Cardiac septum (tissue), 1 donor: ENCODE results near the gene TRIOBP. TPM values are rescaled to one million over a fixed set of nuclear protein-coding genes. Genes with fewer than 3 reads are reported as not detected.
"Not testable (repeated sequence)": the region's sequence is repeated elsewhere in the genome, so short reads cannot be mapped to it uniquely, and the experiment has no call there.

Experiments used
- DNase-seq: peaks from one replicate; pipeline ENCODE4 v3.0.0-alpha.2; 2020; ENCODE audit warnings: low spot score
- intact Hi-C: fragments of 100-400 bp; cut with DNase I; formaldehyde crosslinking; loops from one replicate; pipeline ENCODE4 v1.14.0; 2022
- total RNA-seq: library from RNA; stranded (reverse); fragmentation: NEBNext Ultra II Directional; extraction: Animal tissue kit (Norgen Biotek cat#: 25700); gene quantifications from one replicate; pipeline ENCODE4 v1.2.1, GENCODE V29; 2021
- donor health status: DM: no; HTN: no; CAD: no.

Gene TRIOBP
- total RNA-seq, 1 donor from 2014 or later, result 115 TPM

DNA sequence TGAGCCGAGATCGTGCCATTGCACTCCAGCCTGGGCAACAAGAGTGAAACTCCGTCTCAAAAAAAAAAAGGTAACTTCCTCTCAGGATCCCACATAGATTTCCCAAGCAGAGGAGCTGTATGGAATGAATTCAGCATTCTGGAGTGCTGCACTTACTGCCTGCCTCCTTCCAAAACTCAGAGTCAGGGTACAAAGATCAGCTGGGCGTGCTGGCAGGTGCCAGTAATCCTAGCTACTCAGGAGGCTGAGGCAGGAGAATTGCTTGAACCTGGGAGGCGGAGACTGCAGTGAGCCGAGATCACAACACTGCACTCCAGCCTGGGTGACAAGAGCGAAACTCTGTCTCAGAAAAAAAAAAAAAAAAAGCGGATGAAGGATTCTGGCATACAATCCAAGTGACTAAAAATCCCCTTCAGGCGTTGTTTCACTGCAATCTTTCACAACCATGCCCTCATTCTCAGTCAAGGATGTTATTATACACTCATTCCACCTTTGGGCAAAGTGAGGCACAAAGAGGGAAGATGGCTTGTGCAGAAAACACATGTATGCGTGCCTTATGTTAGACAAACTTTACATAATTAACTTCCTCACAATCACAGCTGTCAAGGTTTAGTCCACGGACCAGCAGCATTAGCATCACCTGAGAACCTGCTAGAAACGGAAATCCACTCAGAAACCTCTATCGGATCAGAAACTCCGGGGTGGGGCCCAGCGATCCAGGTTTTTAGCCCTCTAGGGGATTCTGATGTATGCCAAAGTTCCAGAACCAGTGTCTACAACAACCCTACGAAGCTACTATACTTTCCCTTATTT is 11.8 kb upstream of the TRIOBP start:
- no peak for DNase-seq
- intact Hi-C loops, result loop anchor here (5.0 kb wide), 1 partner anchor 63 kb away; no protein-coding TSS in a partner anchor

DNA sequence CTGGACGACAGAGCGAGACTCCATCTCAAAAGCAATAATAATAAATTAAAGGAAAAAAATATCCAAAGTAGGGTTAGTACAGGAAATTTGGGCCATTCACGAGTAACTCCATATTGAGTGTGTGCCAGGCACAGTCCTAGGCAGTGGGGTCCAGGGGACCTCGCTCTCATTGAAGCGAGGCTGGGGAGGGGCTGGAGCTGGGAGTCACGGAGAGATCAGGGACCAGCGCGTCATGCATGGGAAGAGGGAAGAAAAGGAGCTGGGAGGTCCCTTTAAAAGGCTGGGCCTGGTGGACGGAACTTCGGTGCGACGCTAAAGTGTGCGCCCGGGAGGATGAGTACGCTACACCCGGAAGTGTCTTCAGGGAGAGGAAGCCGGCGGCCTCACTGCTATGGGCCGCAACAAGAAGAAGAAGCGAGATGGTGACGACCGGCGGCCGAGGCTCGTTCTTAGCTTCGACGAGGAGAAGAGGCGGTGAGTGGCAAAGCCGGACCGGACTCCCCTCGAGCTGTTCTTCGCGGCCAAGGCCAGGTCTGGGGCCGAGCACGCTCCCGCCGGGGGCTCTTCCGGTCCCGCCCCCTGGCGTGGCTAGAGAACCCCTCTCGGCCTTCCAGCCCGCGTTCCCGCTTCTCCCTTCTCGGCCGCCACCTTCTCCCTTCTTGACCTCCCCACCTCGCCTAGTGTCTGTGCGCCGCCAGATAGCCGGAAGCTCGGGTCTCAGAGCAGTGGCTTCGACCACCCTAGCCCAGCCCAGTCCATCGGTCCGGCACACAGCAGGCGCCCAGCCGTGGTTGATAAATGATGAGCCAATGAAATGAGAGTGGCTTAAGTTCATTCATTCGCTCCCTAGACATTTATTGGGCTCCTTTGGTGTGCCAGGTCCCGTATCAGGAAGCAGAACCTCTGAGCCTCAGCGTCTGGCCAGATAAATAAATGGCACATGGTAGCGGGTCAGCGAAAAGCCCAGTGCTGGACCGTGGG is 10.6 kb upstream of the TRIOBP start, which contains the start of gene NOL12:
TSS of gene NOL12 (plus strand) at position 342 of the 981 bp plus-strand sequence. CDS start at position 392, 50 bp downstream.
- intact Hi-C loops, result loop anchor here (2.0 kb wide), 1 partner anchor 77 kb away; the partner anchor contains the start of gene GGA1
- DNase-seq, result peak; percentile 94

DNA sequence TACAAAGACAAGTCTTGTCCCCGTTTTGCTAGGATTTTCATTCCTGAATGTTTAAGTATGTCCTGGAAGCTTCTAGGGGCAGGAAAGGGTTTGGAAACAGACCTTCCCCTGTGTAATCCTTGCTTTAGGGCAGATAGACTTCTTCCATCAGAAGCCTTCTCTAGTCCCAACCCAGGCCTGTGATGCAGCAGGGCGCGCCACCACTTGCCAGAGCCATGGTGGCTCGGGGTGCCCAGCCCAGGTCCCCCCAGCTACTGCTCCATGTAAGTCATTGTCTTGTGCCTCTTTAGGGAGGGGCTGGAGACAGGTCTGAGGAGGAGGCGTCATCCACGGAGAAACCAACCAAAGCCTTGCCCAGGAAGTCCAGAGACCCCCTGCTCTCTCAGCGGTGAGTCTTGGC is 6.4 kb upstream of the TRIOBP start:
- intact Hi-C loops, result no loop called here
- no peak for DNase-seq

DNA sequence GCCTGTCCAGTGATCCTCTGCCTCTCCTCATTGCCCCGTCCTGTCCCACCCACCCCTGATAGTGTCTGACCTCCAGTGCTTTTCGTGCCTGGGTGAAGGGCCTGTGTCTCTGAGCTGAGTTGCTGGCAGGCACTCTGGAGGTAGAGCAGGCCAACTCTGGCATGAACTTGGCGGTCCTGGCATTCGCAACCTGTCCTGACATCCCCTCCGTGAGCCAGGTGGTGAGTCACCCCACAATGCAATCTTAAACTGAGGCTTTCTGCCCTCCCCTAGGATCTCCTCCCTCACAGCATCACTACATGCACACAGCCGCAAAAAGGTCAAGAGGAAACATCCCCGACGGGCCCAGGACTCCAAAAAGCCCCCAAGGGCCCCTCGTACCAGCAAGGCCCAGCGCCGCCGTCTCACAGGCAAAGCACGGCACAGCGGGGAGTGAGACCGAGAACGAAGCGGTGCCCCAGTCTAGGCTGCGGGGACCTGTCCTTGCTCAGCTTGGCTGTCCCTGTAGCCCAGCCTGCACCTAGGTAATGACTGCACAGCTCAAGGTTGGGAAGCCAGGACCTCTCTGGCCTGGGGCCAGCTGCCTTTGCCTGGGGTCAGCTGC is 5.8 kb upstream of the TRIOBP start:
- no peak for DNase-seq
- intact Hi-C loops, result no loop called here

DNA sequence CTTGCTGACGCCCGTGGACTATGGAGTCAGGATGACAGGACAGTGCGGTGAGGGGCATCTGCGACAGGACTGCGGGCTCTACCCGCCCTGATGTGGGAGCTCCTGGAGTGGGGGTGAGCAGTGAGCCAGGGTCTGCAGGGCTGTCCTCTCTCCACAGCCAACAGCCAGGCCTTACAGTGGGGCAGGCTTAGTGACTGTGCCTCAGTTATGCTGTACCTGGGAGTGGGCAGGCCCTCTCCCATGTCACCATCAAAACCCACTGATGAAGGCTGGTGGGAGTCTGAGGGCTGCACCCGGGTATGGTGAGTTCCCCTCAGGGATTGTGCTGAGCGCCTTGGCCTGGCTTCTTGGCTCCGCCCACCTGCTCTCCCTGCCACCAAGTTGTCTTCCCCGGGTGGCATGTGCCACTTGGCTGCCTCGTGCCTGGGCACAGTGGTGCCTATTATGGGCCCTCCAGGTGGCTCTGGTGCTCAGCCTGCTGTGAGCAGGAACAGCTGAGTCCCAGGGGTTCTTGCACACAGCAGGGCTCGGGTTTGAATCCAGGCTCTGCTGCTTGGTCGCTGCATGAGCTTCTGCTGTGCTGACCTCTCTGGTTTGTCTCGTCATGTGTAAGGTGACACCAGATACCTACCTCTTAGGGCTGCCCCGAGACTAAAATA is 4.1 kb upstream of the TRIOBP start:
- intact Hi-C loops, result no loop called here
- DNase-seq, result no peak

GRCh38 chr22:37694131-37694530 is 2.7 kb upstream of the TRIOBP start:
- intact Hi-C loops, DNase-seq: not testable (repeated sequence)

- intact Hi-C loops, DNase-seq: not testable (repeated sequence)
Measured at GRCh38 chr22:37696260-37696656, 590 bp upstream of the TRIOBP start.

DNA sequence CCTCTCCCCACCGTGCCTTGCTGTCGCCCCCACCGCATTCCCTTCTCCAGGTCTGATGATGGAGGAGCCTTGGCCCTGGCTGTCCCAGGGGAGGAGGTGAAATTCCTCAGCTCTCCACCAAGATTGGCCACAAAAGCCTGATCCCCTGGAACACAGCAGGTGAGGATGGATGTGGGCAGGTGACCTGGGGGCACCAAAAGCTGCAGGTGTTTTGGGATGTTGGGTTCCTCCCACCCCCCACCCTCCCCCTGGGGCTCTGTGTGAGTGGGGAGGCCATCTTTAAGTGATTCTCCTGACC is 639 bp downstream of the TRIOBP start:
- no peak for DNase-seq
- intact Hi-C loops, result no loop called here

- intact Hi-C loops, result loop anchor here (5.0 kb wide), 1 partner anchor 96 kb away; no protein-coding TSS in a partner anchor
- DNase-seq, result no peak
Measured at GRCh38 chr22:37701141-37701786, 4.4 kb downstream of the TRIOBP start.

DNA sequence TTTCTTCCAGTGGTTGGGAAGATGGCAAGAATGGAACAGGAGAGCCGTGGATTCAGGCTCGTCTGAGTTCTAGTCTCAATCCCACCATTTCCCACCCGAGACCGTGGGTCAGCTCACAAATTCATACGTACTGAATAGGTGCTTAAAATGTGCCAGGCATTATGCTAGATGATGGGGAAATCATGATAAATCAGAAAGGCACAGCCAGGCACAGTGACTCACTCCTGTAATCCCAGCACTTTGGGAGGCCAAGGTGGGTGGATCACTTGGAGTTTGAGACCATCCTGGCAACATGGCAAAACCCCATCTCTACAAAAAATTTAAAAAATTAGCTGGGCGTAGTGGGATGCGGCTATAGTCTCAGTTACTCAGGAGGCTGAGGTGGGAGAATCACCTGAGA is 7.1 kb downstream of the TRIOBP start:
- intact Hi-C loops, result loop anchor here (5.0 kb wide), 1 partner anchor 93 kb away; no protein-coding TSS in a partner anchor
- DNase-seq, result no peak

GRCh38 chr22:37704645-37705044 is 7.8 kb downstream of the TRIOBP start:
- intact Hi-C loops, result loop anchor here (5.0 kb wide), 1 partner anchor 93 kb away; no protein-coding TSS in a partner anchor

DNA sequence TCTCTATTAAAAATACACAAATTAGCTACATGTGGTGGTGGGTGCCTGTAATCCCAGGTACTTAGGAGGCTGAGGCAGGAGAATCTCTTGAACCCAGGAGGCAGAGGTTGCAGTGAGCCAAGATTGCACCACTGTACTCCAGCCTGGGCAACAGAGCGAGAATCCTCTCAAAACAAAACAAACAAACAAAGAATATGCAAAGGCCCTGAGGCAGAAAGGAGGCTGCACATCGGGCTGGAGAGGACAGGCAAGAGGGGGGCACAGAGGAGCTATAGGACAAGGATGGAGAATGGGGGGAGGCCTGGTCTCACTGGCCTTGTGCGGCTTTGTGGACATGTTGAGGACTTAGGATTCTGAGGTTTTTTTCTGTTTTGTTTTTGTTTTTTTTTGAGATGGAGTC is 8.4 kb downstream of the TRIOBP start:
- intact Hi-C loops, result no loop called here
- no peak for DNase-seq

More at GRCh38 chr22:37704645-37705044, 7.8 kb downstream of the TRIOBP start:
- no peak for DNase-seq

- intact Hi-C loops, result no loop called here
- peak; percentile 79 for DNase-seq
Measured at GRCh38 chr22:37708580-37709444, 12.0 kb downstream of the TRIOBP start.

- intact Hi-C loops, result no loop called here
- DNase-seq, result no peak
Measured at GRCh38 chr22:37709445-37709765, 12.6 kb downstream of the TRIOBP start.

GRCh38 chr22:37710675-37711074 is 13.8 kb downstream of the TRIOBP start:
- DNase-seq, result no peak
- intact Hi-C loops, result no loop called here

DNA sequence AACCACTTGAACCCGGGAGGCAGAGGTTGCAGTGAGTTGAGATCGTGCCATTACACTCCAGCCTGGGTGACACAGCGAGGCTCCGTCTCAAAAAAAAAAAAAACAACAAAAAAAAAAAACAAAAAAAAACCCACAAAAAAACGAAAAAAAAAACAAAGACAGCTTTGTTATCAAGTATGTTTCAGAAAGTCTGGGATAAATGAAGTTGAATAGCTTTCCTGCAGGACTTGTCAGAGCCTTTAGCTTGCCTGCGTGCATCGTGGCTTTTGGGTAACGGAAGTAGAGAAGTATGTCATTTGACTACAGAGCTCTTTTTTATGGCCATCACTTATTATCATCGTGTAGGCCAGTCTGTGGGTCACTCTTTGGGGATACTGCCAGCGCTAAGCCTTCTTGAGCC is 14.6 kb downstream of the TRIOBP start:
- no peak for DNase-seq
- intact Hi-C loops, result no loop called here

GRCh38 chr22:37713761-37714160 is 16.9 kb downstream of the TRIOBP start:
- no peak for DNase-seq
- intact Hi-C loops, result no loop called here

DNA sequence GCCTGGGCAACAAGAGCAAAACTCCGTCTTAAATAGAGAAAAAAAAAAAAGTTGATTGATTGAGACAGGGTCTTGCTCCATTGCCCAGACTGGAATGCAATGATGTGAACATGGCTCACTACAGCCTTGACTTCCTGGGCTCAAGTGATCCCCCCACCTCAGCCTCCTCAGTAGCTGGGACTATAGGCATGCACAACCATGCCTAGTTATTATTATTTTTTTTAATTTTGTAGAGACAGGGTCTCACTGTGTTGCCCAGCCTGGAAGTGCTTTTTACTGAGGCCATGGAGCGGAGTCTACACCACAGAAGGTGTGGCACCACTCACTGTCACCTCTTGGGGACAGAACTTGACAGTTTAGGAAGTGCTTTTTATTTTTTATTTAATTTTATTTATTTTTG is 17.8 kb downstream of the TRIOBP start:
- no peak for DNase-seq
- intact Hi-C loops, result no loop called here
